K562 (cell line): ENCODE measurements around the gene TMEM245. TPM values are rescaled to one million over a fixed set of nuclear protein-coding genes. Genes with fewer than 3 reads are reported as not detected.

Experiments used
- ARID1B ChIP-seq: fragments of 450-650 bp; IDR thresholded peaks from 2 replicates; pipeline ENCODE4 v1.6.1; 2016; ENCODE audit warnings: antibody characterized with exemption, mild to moderate bottlenecking, inconsistent platforms
- CBX2 ChIP-seq: fragments of 200-600 bp; sonication (generic); IDR thresholded peaks from one replicate; pipeline ENCODE4 v1.6.1; 2012; ENCODE audit warnings: mild to moderate bottlenecking, low read length, inconsistent platforms; ENCODE audit not compliant: insufficient read depth, poor library complexity, severe bottlenecking
- CBX3 ChIP-seq, 2 experiments: IDR thresholded peaks; 1 replicate in 1 of 2; 2 replicates in 1 of 2; pipeline ENCODE4 v1.6.1; 2012; ENCODE audit warnings: inconsistent platforms in 2 of 2, low read length in 2 of 2, borderline replicate concordance in 1 of 2, control low read depth in 1 of 2
- CEBPZ ChIP-seq: fragments of 150-350 bp; IDR thresholded peaks from 2 replicates; pipeline ENCODE4 v1.6.1; 2014; ENCODE audit warnings: low read depth, mild to moderate bottlenecking, low read length, borderline replicate concordance
- LCOR ChIP-seq: sonication (generic); formaldehyde crosslinking; IDR thresholded peaks from 2 replicates; pipeline ENCODE4 v1.8.0; 2022; ENCODE audit warnings: mild to moderate bottlenecking, missing genetic modification reagents
- MCM5 ChIP-seq: fragments of 450-650 bp; IDR thresholded peaks from 2 replicates; pipeline ENCODE4 v1.6.1; 2016; ENCODE audit warnings: low read depth
- NCOA4 ChIP-seq: fragments of 450-650 bp; IDR thresholded peaks from 2 replicates; pipeline ENCODE4 v1.6.1; 2018; ENCODE audit warnings: mild to moderate bottlenecking; ENCODE audit not compliant: partially characterized antibody
- NFE2 ChIP-seq: IDR thresholded peaks from 2 replicates; pipeline ENCODE4 v1.6.1; 2014; ENCODE audit warnings: antibody characterized with exemption, low read depth
- NFIX ChIP-seq: fragments of 250-450 bp; sonication (Bioruptor Pico); IDR thresholded peaks from 2 replicates; pipeline ENCODE4 v1.4.0; 2020; ENCODE audit warnings: low read depth, mild to moderate bottlenecking, moderate library complexity
- NONO ChIP-seq, 2 experiments: fragments of 200-400 bp in 1 of 2; fragments of 450-650 bp in 1 of 2; formaldehyde crosslinking in 1 of 2; IDR thresholded peaks; 2 replicates each; pipeline ENCODE4 v1.6.1; 2017; ENCODE audit warnings: low read depth in 2 of 2, mild to moderate bottlenecking in 2 of 2, moderate library complexity in 2 of 2, low read length in 1 of 2
- PKNOX1 ChIP-seq: fragments of 450-650 bp; IDR thresholded peaks from 2 replicates; pipeline ENCODE4 v1.6.1; 2016
- SMARCA4 ChIP-seq: fragments of 450-650 bp; IDR thresholded peaks from 2 replicates; pipeline ENCODE4 v1.6.1; 2016
- TARDBP ChIP-seq: fragments of 450-650 bp; IDR thresholded peaks from 2 replicates; pipeline ENCODE4 v1.6.1; 2016
- XRCC4 ChIP-seq: IDR thresholded peaks from one replicate; pipeline ENCODE4 v1.6.1; 2011; ENCODE audit not compliant: insufficient read depth, insufficient read length; ENCODE audit errors: extremely low read depth
- ZBTB1 ChIP-seq: sonication (generic); formaldehyde crosslinking; IDR thresholded peaks from 2 replicates; pipeline ENCODE4 v1.8.1; 2023; ENCODE audit warnings: missing genetic modification reagents, low read depth, mild to moderate bottlenecking, borderline replicate concordance
- ZNF318 ChIP-seq, 2 experiments: fragments of 450-650 bp; IDR thresholded peaks; 2 replicates each; pipeline ENCODE4 v1.6.1; 2016; ENCODE audit warnings: mild to moderate bottlenecking in 2 of 2, borderline replicate concordance in 1 of 2, low read depth in 1 of 2, moderate library complexity in 1 of 2
- ZNF830 ChIP-seq: fragments of 250-450 bp; sonication (Bioruptor Pico); IDR thresholded peaks from 2 replicates; pipeline ENCODE4 v1.5.0; 2021; ENCODE audit warnings: mild to moderate bottlenecking
- polyA plus RNA-seq, 8 experiments: library from polyadenylated mRNA; depleted of rRNA in 4 of 8; stranded (reverse) in 5 of 8; unstranded in 3 of 8; fragments of >200 nt; fragmentation: Nextera tagmentation in 2 of 8; fragmentation: Illumina TruSeq in 1 of 8; extraction: Ambion mirVana in 2 of 8; extraction: Trizol in 1 of 8; gene quantifications; 2 replicates each; pipeline versions ENCODE4 v1.2.1 to v1.2.3, GENCODE V29; 2011 to 2014; ENCODE audit warnings: inconsistent platforms in 1 of 8, missing spikeins in 1 of 8
- total RNA-seq, 7 experiments: library from RNA; depleted of rRNA in 6 of 7; stranded (reverse); fragments of >200 nt in 6 of 7; fragmentation: Illumina TruSeq in 2 of 7; extraction: Trizol in 2 of 7; gene quantifications; 2 replicates each; pipeline versions ENCODE4 v1.2.1 to v1.2.3, GENCODE V29; 2011 to 2021; ENCODE audit warnings: low replicate concordance in 1 of 7

TMEM245 gene
- total and polyA plus RNA-seq, 9 of the 15 experiments (the other 6 are each of a cell fraction or from before 2014, with no cell fraction given) = 8.5 to 43.2 (median 24.3) TPM

- TF ChIP-seq ZNF318 (IDR thresholded peaks at IDR 0.05; ENCODE audit: borderline replicate concordance in 1 of 2, low read depth in 1 of 2) (peak in 1 of 2 experiments; percentile 43; a peak in 1 of 4 replicates), ARID1B (peak; percentile 47), SMARCA4 (peak; percentile 54), PKNOX1 (peak; percentile 50; the same call in 1 of the 2 replicates), NCOA4 (no peak), LCOR (no peak), CEBPZ (no peak), NFIX (CRISPR knock-in tag) (no peak), NFE2 (peak; percentile 85), ZNF830 (CRISPR knock-in tag) (no peak), NONO (IDR thresholded peaks at IDR 0.05; ENCODE audit: low read depth in 2 of 2, low read length in 1 of 2) (no peak), TARDBP (peak; percentile 36; the same call in 1 of the 2 replicates), MCM5 (no peak), ZBTB1 (CRISPR knock-in tag) (no peak), XRCC4 (no peak), CBX3 (IDR thresholded peaks at IDR 0.05; ENCODE audit: borderline replicate concordance in 1 of 2, low read length in 2 of 2) (no peak), CBX2 (no peak)
These were observed 109.0 kb downstream of the TMEM245 start (continued) for GRCh38 chr9:109010746-109011145.
